ENCODE measurements around the gene KCTD13.

KCTD13 gene

GRCh38 chr16:29868396-29869009 is 57.5 kb downstream of the KCTD13 start:
- H3K36me3 ChIP-seq (ENCODE audit: insufficient read depth, low read length) = no peaks in the 10 kb centered on the region
- no peak overlapping the region for H3K9ac ChIP-seq (ENCODE audit: low read depth, low read length)
- no peaks in the 10 kb centered on the region for H3K4me1 ChIP-seq (ENCODE audit: insufficient read depth, low read length)
- H3K9me3 ChIP-seq (ENCODE audit: control insufficient read depth, insufficient read depth, low read length) = no peaks in the 10 kb centered on the region

DNA sequence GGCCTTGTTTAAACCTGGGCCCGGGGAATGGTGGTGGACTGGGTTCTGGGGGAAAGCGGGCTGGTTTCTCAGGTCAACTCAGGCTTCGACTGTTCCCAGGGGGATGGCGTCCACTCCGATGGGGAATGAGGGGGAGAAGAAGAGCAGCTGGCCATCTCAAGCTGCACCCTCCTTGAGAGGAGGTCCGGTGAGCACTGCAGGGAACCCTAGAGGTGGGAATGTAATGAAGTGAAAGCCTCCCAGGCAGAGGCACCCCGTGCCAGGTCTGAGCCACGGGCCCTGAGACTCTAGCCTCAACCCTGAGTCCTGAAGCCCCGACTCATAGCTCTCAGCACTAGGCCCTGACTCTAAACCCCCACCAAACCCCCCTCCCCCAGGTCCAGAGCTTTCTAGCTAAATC is 61.8 kb downstream of the KCTD13 start:
- Histone ChIP-seq H3K9me3 (ENCODE audit: control insufficient read depth, insufficient read depth, low read length) (no peaks in the 10 kb centered on the region), H3K36me3 (ENCODE audit: insufficient read depth, low read length) (no peaks in the 10 kb centered on the region; the same call in 1 of the 2 replicates), H3K9ac (ENCODE audit: low read depth, low read length) (no peak overlapping the region), H3K4me1 (ENCODE audit: insufficient read depth, low read length) (no peaks in the 10 kb centered on the region)

- Histone ChIP-seq H3K9ac (ENCODE audit: low read depth, low read length) (peak overlapping the region; percentile 74; the same call in 1 of the 2 replicates), H3K9me3 (ENCODE audit: control insufficient read depth, insufficient read depth, low read length) (no peaks in the 10 kb centered on the region), H3K4me1 (ENCODE audit: insufficient read depth, low read length) (no peaks in the 10 kb centered on the region), H3K36me3 (ENCODE audit: insufficient read depth, low read length) (no peaks in the 10 kb centered on the region; the same call in 1 of the 2 replicates)
These were observed 62.4 kb downstream of the KCTD13 start for GRCh38 chr16:29863669-29863984.

DNA sequence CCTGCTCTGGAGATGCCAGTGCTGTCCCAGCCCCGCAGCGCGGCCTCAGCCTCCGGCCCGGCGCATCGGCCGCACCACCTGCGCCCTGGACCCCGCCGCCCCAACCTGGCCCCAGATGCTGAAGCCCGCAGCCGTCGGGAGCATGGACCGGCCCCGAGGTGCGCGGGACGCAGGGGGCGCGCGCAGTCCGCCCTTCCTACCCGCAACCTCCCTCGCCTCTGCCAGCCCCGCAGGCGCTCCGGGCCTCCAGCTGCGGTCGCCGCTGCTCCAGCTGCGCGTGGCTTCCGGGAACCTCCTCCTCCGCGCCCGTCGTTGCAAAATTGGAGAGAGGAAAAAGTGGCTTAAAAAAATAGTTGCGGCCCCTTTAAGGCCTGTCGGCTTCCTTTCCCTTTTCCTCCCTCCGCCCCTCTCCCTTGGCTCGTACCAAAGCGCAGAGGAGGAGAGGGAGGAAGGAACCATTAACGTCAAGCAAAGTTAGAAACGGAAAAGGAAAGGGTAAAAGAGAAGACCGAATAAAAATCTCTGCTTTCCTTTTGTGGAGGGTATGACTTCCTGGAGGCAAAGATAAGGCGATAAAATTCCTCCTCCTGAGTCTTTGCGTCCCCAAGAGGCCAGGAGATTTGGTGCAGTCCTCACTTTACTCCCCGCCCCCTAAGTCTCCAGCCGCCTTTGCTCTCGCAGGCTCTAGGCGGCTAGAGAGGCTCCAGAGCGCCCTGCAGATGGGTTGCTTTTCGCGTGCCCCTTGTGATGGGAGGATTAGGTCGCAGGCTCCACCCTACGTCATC is 63.0 kb downstream of the KCTD13 start, which contains the start of gene CDIPT:
TSS of gene CDIPT (minus strand) at position 343 of the 785 bp plus-strand sequence. CDS start 369 bp downstream, outside the sequence.
- no peaks in the 10 kb centered on the region for H3K9me3 ChIP-seq (ENCODE audit: control insufficient read depth, insufficient read depth, low read length)
- H3K36me3 ChIP-seq (ENCODE audit: insufficient read depth, low read length) = no peaks in the 10 kb centered on the region; the same call in 1 of the 2 replicates
- peak within 1 kb of the TSS; percentile 74 for H3K9ac ChIP-seq (ENCODE audit: low read depth, low read length)
- no peaks in the 10 kb centered on the region for H3K4me1 ChIP-seq (ENCODE audit: insufficient read depth, low read length)

DNA sequence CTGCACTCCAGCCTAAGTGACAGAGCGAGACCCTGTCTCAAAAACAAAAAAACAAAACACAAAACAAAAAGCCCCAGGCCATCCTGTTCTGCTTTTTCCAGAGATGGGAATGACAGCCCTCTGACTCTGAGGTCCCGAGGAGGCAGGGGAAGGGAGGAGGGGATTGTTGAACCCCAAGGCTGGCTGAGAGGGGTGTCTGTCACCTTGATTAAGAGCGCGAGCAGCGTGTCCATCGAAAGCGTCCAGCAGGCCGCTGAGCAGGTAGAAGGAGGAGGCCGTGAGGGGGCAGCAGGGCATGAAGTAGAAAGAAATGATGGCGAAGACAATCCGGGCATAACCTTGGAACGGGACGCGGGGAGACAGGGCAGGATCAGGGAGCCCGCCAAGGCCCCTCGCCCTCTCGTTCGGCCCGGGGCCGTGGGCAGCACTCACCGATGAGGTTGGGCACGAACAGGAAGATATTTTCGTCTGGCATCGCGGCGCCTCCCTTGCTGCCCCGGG is 63.6 kb downstream of the KCTD13 start:
- H3K9ac ChIP-seq (ENCODE audit: low read depth, low read length) = peak overlapping the region; percentile 74
- no peaks in the 10 kb centered on the region; the same call in 1 of the 2 replicates for H3K36me3 ChIP-seq (ENCODE audit: insufficient read depth, low read length)
- H3K9me3 ChIP-seq (ENCODE audit: control insufficient read depth, insufficient read depth, low read length) = no peaks in the 10 kb centered on the region

GRCh38 chr16:29860218-29860617 is 65.8 kb downstream of the KCTD13 start:
- Histone ChIP-seq H3K9ac (ENCODE audit: low read depth, low read length) (no peak overlapping the region), H3K4me1 (ENCODE audit: insufficient read depth, low read length) (no peaks in the 10 kb centered on the region), H3K9me3 (ENCODE audit: control insufficient read depth, insufficient read depth, low read length) (no peaks in the 10 kb centered on the region)

More for the DNA sequence above, 63.6 kb downstream of the KCTD13 start:
- no peaks in the 10 kb centered on the region for H3K4me1 ChIP-seq (ENCODE audit: insufficient read depth, low read length)

GRCh38 chr16:29858974-29859373 is 67.1 kb downstream of the KCTD13 start:
- no peaks in the 10 kb centered on the region for H3K9me3 ChIP-seq (ENCODE audit: control insufficient read depth, insufficient read depth, low read length)
- H3K36me3 ChIP-seq (ENCODE audit: insufficient read depth, low read length) = no peaks in the 10 kb centered on the region; the same call in 1 of the 2 replicates
- no peak overlapping the region for H3K9ac ChIP-seq (ENCODE audit: low read depth, low read length)
- H3K4me1 ChIP-seq (ENCODE audit: insufficient read depth, low read length) = no peaks in the 10 kb centered on the region

More at GRCh38 chr16:29860218-29860617, 65.8 kb downstream of the KCTD13 start:
- no peaks in the 10 kb centered on the region; the same call in 1 of the 2 replicates for H3K36me3 ChIP-seq (ENCODE audit: insufficient read depth, low read length)

DNA sequence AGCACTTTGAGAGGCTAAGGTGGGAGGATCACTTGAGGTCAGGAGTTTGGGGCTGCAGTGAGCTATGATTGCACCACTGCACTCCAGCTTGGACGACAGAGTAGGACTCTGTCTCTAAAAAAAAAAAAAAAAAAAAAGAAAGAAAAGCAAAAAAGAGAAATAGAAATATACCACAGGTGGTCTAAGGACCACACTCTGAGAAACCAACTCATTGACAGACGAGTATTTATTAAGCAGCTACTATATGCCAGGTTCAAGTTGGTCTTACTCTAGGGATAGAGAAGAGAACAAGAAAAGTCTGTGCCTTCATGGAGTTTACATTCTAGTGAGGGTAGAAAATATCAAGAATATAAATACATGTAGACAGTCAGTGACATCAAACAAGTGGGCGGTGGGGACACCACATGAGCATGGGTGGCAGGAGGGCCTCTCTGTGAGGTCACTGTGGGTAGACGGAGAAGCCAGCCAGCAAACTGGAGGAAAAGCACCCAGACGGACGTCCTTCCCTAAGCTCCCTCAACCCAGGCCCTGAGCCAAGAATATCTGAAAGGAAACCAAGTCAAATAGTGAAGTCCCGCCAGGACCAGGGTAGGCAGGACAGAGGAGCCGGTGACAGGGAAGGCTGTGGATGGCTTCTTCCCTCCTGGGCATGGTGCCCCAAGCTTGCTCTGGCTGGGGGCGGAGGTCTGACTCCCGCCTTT is 67.7 kb downstream of the KCTD13 start:
- H3K4me1 ChIP-seq (ENCODE audit: insufficient read depth, low read length) = no peaks in the 10 kb centered on the region
- no peak overlapping the region for H3K9ac ChIP-seq (ENCODE audit: low read depth, low read length)
- H3K9me3 ChIP-seq (ENCODE audit: control insufficient read depth, insufficient read depth, low read length) = no peaks in the 10 kb centered on the region
- H3K36me3 ChIP-seq (ENCODE audit: insufficient read depth, low read length) = no peaks in the 10 kb centered on the region; the same call in 1 of the 2 replicates

DNA sequence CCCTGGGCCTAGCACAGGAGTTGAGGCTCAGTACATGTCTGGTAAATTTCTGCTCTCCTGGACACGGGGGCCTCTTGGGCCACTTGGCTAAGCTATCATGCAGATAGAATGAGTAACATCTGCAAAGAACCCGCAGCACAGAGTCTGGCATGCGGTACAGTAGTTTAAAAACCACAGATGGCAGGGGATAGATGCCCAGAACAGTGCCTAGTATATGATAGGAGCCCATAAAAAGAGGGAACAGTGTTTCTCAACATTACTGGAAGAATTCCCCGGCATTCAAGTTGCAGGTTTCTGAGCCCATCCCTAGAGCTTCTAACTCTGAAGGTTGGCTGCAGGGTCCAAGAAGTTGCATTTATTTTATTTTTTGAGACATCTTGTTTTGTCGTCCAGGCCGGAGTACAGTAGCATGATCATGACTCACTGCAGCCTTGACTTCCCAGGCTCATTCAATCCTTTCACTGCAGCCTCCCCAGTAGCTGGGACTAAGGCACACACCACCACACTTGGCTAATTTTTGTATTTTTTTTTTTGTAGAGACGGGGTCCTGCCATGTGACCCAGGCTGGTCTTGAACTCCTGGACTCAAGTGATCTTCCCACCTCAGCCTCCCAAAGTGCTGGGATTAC is 68.8 kb downstream of the KCTD13 start:
- Histone ChIP-seq H3K36me3 (ENCODE audit: insufficient read depth, low read length) (no peaks in the 10 kb centered on the region; the same call in 1 of the 2 replicates), H3K4me1 (ENCODE audit: insufficient read depth, low read length) (no peaks in the 10 kb centered on the region), H3K9me3 (ENCODE audit: control insufficient read depth, insufficient read depth, low read length) (no peaks in the 10 kb centered on the region), H3K9ac (ENCODE audit: low read depth, low read length) (no peak overlapping the region)

Data from ES-I3 (cell line).